ENCODE data around the gene DEAF1. TPM values are rescaled to one million over a fixed set of nuclear protein-coding genes. Genes with fewer than 3 reads are reported as not detected.
"Not testable (repeated sequence)": the region's sequence is repeated elsewhere in the genome, so short reads cannot be mapped to it uniquely, and the experiment has no call there.

The DEAF1 gene
- total RNA-seq, 1 donor from 2014 or later: 39.8 TPM

- H3K36me3 Mint-ChIP-seq (ENCODE audit: low read depth): peaks cover 19% of the 10 kb centered on the region
- ChIA-PET POLR2A (interaction anchor here (0.7 to 6.1 kb wide), 7 partner anchors 8 to 486 kb away, joined by 3 to 95 read pairs (median 5); partner anchors contain the start of genes BET1L, PHRF1 and RIC8A), CTCF (interaction anchor here (9.7 kb wide), 1 partner anchor 31 kb away, joined by 70 read pairs; no protein-coding TSS in a partner anchor)
- peak overlapping the region; percentile 81 for H3K4me3 Mint-ChIP-seq
- H3K27me3 Mint-ChIP-seq: no peaks in the 10 kb centered on the region
- H3K9me3 Mint-ChIP-seq: no peaks in the 10 kb centered on the region
- DNase-seq: no peak
- no peak for ATAC-seq (ENCODE audit: low read depth)
- H3K4me1 Mint-ChIP-seq: peaks cover 47% of the 10 kb centered on the region
- intact Hi-C loops (cut with micrococcal nuclease): loop anchor here (10.0 kb wide), 1 partner anchor 691 kb away; the partner anchor contains the start of gene BRSK2
- no peak for TF ChIP-seq CTCF (IDR thresholded peaks at IDR 0.05)
- H3K27ac Mint-ChIP-seq: peak overlapping the region; percentile 81
These were observed 1.6 kb downstream of the DEAF1 start for GRCh38 chr11:693415-693831.

GRCh38 chr11:692824-693414 lies 2.1 kb downstream of the DEAF1 start:
- Mint-ChIP-seq H3K36me3 (ENCODE audit: low read depth) (peaks cover 24% of the 10 kb centered on the region), H3K9me3 (no peaks in the 10 kb centered on the region), H3K4me3 (peak overlapping the region; percentile 81), H3K4me1 (peaks cover 44% of the 10 kb centered on the region), H3K27me3 (no peaks in the 10 kb centered on the region), H3K27ac (peak overlapping the region; percentile 81)
- DNase-seq (no peak), ATAC-seq (ENCODE audit: low read depth) (no peak)
- intact Hi-C loops (cut with micrococcal nuclease): loop anchor here (10.0 kb wide), 1 partner anchor 692 kb away; the partner anchor contains the start of gene BRSK2
- ChIA-PET CTCF (interaction anchor here (9.7 kb wide), 1 partner anchor 32 kb away, joined by 70 read pairs; no protein-coding TSS in a partner anchor), POLR2A (interaction anchor here (0.9 to 6.1 kb wide), 6 partner anchors 9 to 486 kb away, joined by 3 to 95 read pairs (median 4); partner anchors contain the start of genes BET1L, PHRF1 and RIC8A)
- no peak for TF ChIP-seq CTCF (IDR thresholded peaks at IDR 0.05)

DNA sequence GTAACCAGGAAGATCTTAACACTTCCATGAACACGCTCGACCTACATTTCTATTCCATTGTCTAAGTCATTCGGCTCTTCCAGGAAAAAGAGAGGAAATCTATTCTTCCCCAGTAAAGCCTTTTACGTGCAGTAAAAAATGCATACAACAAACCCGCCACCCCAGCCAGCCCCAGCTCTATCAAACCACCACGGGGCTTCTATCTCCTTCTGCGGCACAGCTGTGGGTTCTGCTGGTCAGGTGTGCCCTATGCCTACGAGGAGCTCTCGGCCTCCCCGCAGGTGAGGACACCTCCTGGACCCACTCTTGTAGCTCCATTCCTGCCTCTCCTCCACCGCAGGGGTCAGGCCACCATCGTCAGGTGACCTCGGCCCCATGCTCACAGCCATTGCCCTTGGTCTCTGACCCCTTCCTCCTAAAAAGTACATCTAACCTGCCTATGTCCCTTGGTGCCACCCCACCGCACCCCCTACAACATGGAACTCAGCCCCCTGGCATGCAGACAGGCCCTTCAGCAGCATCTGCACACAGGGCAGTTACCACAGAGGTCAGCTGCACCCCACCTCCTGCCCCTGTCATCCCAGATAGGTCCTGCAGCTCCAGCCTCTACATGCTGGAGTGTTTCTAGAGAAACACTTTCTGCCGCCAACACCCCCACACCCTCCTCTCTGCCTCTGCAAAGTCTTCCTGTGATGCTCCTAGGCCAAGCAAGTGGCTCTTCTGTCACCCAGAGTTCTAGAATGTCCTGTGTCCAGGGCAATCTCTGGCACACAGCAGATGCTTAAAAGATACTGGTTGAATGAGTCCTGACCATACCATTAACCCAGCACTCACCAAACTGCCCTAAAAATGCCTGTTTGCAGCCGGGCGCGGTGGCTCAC lies 3.1 kb downstream of the DEAF1 start:
- Mint-ChIP-seq H3K4me1 (peaks cover 34% of the 10 kb centered on the region), H3K4me3 (no peak overlapping the region), H3K27ac (no peak overlapping the region), H3K36me3 (ENCODE audit: low read depth) (peaks cover 33% of the 10 kb centered on the region), H3K9me3 (no peaks in the 10 kb centered on the region), H3K27me3 (no peaks in the 10 kb centered on the region)
- DNase-seq (no peak), ATAC-seq (ENCODE audit: low read depth) (no peak)
- no peak for TF ChIP-seq CTCF (IDR thresholded peaks at IDR 0.05)
- intact Hi-C loops (cut with micrococcal nuclease): loop anchor here (10.0 kb wide), 1 partner anchor 693 kb away; the partner anchor contains the start of gene BRSK2
- POLR2A ChIA-PET: interaction anchor here (0.6 to 0.9 kb wide), 2 partner anchors 92 to 106 kb away, joined by 3 to 4 read pairs; no protein-coding TSS in a partner anchor
- CTCF ChIA-PET: interaction anchor here (9.7 kb wide), 1 partner anchor 33 kb away, joined by 70 read pairs; no protein-coding TSS in a partner anchor

DNA sequence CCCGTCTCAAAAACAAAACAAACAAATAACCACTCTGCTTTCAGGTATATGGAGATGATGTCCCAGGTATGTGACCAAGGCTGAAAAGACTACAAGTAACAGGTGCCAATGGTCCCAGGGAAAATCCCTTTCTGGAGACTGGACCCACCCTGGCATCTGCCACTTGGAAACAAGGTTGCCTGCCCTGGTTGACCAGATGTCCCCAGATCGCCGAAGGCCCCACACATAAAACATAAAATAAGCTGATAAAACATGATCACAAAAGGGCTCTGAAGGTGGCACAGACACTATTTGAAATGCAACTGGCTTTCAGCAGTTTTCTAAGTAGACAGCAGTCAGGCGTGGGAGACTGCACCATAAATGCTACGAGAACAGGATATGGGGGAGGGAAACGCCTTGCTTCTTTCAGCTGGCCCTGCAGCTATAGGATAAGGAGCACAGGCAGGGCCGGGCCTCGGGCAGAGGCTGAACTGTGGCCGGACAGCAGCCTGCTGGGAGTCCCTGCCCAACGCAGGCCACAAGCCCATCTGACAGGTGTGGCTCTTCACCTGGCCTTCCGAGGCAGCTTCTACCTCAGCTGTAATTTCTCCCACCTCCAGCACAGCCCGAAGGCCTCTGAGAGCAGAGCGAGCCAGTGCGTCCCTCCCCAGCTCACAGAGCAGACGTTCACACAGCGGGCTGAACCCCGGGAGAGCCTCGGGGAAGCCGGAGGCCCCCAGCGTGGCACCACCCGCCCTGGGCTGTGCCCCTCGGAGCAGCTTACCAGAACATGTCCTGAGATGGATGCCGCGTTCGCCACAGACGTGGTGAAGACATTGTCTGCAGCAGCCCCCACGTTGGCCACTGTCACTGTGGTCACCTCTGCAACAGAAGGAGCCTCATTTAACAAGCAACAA lies 4.0 kb downstream of the DEAF1 start:
- TF ChIP-seq CTCF (IDR thresholded peaks at IDR 0.05): no peak
- Mint-ChIP-seq H3K4me3 (no peak overlapping the region), H3K9me3 (no peaks in the 10 kb centered on the region), H3K36me3 (ENCODE audit: low read depth) (peaks cover 42% of the 10 kb centered on the region), H3K27ac (no peak overlapping the region), H3K4me1 (peaks cover 24% of the 10 kb centered on the region), H3K27me3 (no peaks in the 10 kb centered on the region)
- ChIA-PET CTCF (interaction anchor here (9.7 kb wide), 1 partner anchor 34 kb away, joined by 70 read pairs; no protein-coding TSS in a partner anchor), POLR2A (interaction anchor here (0.6 to 0.9 kb wide), 2 partner anchors 91 to 105 kb away, joined by 3 to 4 read pairs; no protein-coding TSS in a partner anchor)
- intact Hi-C loops (cut with micrococcal nuclease): loop anchor here (10.0 kb wide), 1 partner anchor 694 kb away; the partner anchor contains the start of gene BRSK2
- ATAC-seq (ENCODE audit: low read depth): no peak
- DNase-seq: no peak

DNA sequence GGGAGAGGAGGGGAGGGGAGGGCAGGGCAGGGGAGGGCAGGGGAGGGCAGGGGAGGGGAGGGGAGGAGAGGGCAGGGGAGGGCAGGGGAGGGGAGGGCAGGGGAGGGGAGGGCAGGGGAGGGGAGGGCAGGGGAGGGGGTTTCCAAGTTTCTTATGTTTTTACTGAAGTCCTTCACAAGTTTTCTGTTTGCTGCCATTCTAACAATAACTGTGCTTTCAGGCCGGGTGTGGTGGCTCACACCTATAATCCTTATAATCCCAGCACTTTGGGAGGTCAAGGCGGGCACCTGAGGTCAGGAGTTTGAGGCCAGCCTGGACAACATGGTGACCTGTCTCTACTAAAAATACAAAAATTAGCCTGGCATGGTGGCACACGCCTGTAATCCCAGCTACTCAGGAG lies 4.8 kb downstream of the DEAF1 start:
- H3K9me3 Mint-ChIP-seq; ATAC-seq (ENCODE audit: low read depth); POLR2A ChIA-PET; H3K27ac Mint-ChIP-seq; H3K4me3 Mint-ChIP-seq; DNase-seq; H3K27me3 Mint-ChIP-seq: not testable (repeated sequence)
- Mint-ChIP-seq H3K4me1 (peaks cover 24% of the 10 kb centered on the region), H3K36me3 (ENCODE audit: low read depth) (peaks cover 41% of the 10 kb centered on the region)
- CTCF ChIA-PET: interaction anchor here (9.7 kb wide), 1 partner anchor 34 kb away, joined by 70 read pairs; no protein-coding TSS in a partner anchor
- intact Hi-C loops (cut with micrococcal nuclease): loop anchor here (10.0 kb wide), 1 partner anchor 695 kb away; the partner anchor contains the start of gene BRSK2

Measured in activated B cell treated with CpG ODN at 0.5 μM for 24 hours (primary cell).